ENCODE measurements around the gene OR4K5. TPM values are rescaled to one million over a fixed set of nuclear protein-coding genes. Genes with fewer than 3 reads are reported as not detected.

OR4K5 gene
- total RNA-seq, 1 donor from 2014 or later, result not detected

DNA sequence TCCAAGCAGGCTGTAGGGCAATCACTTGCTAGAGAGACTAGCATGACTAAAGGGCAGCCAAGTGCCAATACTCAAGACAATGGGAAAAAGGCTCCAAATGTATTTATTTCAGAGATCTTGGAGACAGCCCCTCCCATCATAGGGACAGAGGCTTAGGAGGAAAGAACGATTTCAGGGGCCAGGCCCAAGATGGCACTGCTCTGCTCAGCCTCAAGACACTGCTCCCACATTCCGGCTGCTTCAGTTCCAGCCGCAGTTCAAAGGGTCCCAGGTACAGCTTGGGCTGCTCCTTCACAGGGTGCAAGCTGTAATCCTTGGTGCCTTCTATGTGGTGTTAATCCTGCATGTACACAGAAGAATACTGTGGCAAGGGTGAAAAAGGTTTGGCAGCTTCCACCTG, 19.4 kb upstream of the OR4K5 start:
- Mint-ChIP-seq H3K9me3 (peaks cover 17% of the 10 kb centered on the region), H3K36me3 (ENCODE audit: low read depth) (no peaks in the 10 kb centered on the region), H3K4me1 (no peaks in the 10 kb centered on the region), H3K4me3 (no peak overlapping the region), H3K27ac (no peak overlapping the region), H3K27me3 (no peaks in the 10 kb centered on the region)
- DNase-seq, result no peak
- TF ChIP-seq CTCF (IDR thresholded peaks at IDR 0.05), result no peak
- ATAC-seq (ENCODE audit: low read depth), result no peak
- intact Hi-C loops (cut with micrococcal nuclease), result no loop called here
- CTCF ChIA-PET, result no interaction called here
- POLR2A ChIA-PET, result no interaction called here

GRCh38 chr14:19902409-19902808, 18.0 kb upstream of the OR4K5 start:
- Mint-ChIP-seq H3K9me3 (peaks cover 6% of the 10 kb centered on the region), H3K4me1 (no peaks in the 10 kb centered on the region), H3K27me3 (no peaks in the 10 kb centered on the region), H3K4me3 (no peak overlapping the region), H3K36me3 (ENCODE audit: low read depth) (no peaks in the 10 kb centered on the region), H3K27ac (no peak overlapping the region)
- ATAC-seq (ENCODE audit: low read depth) (no peak), DNase-seq (no peak)
- intact Hi-C loops (cut with micrococcal nuclease), result no loop called here
- no peak for TF ChIP-seq CTCF (IDR thresholded peaks at IDR 0.05)
- POLR2A ChIA-PET, result no interaction called here
- CTCF ChIA-PET, result no interaction called here

- H3K9me3 Mint-ChIP-seq, result peaks cover 4% of the 10 kb centered on the region
- H3K27me3 Mint-ChIP-seq, result no peaks in the 10 kb centered on the region
- no peaks in the 10 kb centered on the region for H3K4me1 Mint-ChIP-seq
- intact Hi-C loops (cut with micrococcal nuclease), result no loop called here
- ChIA-PET CTCF (no interaction called here), POLR2A (no interaction called here)
- no peaks in the 10 kb centered on the region for H3K36me3 Mint-ChIP-seq (ENCODE audit: low read depth)
- ATAC-seq (ENCODE audit: low read depth) (no peak), DNase-seq (no peak)
- no peak for TF ChIP-seq CTCF (IDR thresholded peaks at IDR 0.05)
- no peak overlapping the region for H3K4me3 Mint-ChIP-seq
- no peak overlapping the region for H3K27ac Mint-ChIP-seq
Observed at GRCh38 chr14:19906665-19907064, 13.7 kb upstream of the OR4K5 start.

- no peak for ATAC-seq (ENCODE audit: low read depth)
- no peak for TF ChIP-seq CTCF (IDR thresholded peaks at IDR 0.05)
- no peaks in the 10 kb centered on the region for H3K27me3 Mint-ChIP-seq
- ChIA-PET CTCF (no interaction called here), POLR2A (no interaction called here)
- H3K4me3 Mint-ChIP-seq, result no peak overlapping the region
- DNase-seq, result no peak
- no peak overlapping the region for H3K27ac Mint-ChIP-seq
- H3K4me1 Mint-ChIP-seq, result no peaks in the 10 kb centered on the region
- intact Hi-C loops (cut with micrococcal nuclease), result no loop called here
- peaks cover 1% of the 10 kb centered on the region for H3K9me3 Mint-ChIP-seq
- H3K36me3 Mint-ChIP-seq (ENCODE audit: low read depth), result no peaks in the 10 kb centered on the region
Observed at GRCh38 chr14:19911114-19911513, 9.3 kb upstream of the OR4K5 start.

GRCh38 chr14:19917243-19917642, 3.2 kb upstream of the OR4K5 start:
- TF ChIP-seq CTCF (IDR thresholded peaks at IDR 0.05), result no peak
- ATAC-seq (ENCODE audit: low read depth) (no peak), DNase-seq (no peak)
- no peaks in the 10 kb centered on the region for H3K9me3 Mint-ChIP-seq
- no peaks in the 10 kb centered on the region for H3K27me3 Mint-ChIP-seq
- H3K4me1 Mint-ChIP-seq, result no peaks in the 10 kb centered on the region
- ChIA-PET CTCF (no interaction called here), POLR2A (no interaction called here)
- intact Hi-C loops (cut with micrococcal nuclease), result no loop called here
- no peak overlapping the region for H3K27ac Mint-ChIP-seq
- no peaks in the 10 kb centered on the region for H3K36me3 Mint-ChIP-seq (ENCODE audit: low read depth)
- no peak overlapping the region for H3K4me3 Mint-ChIP-seq

Data from activated B cell treated with CpG ODN at 0.5 μM for 24 hours (primary cell).